Upper lobe of left lung (tissue), 6 donors: ENCODE data around the gene GSTA2. TPM values are rescaled to one million over a fixed set of nuclear protein-coding genes. Genes with fewer than 3 reads are reported as not detected.

Experiments used
- ATAC-seq, 2 donors: fragments of 200-7000 bp; cut with Tn5 transposase; one replicate each; pipeline ENCODE4 v1.9.1; 2022; ENCODE audit warnings: mild to moderate bottlenecking in 2 of 2, moderate library complexity in 2 of 2; ENCODE audit not compliant: low FRiP score in 2 of 2
- DNase-seq, 2 donors: peaks; one replicate each; pipeline ENCODE4 v3.0.0-alpha.2; 2019 to 2020
- H3K27ac ChIP-seq, 4 donors: fragments of 200-600 bp; sonication (generic); one replicate each; pipeline ENCODE4 v1.5.1; 2016 to 2019
- H3K27me3 ChIP-seq, 4 donors: fragments of 200-600 bp; sonication (generic); one replicate each; pipeline ENCODE4 v1.5.1; 2017 to 2019
- H3K36me3 ChIP-seq, 4 donors: fragments of 200-600 bp; sonication (generic); one replicate each; pipeline ENCODE4 v1.5.1; 2016 to 2019
- H3K4me1 ChIP-seq, 4 donors: fragments of 200-600 bp; sonication (generic); one replicate each; pipeline ENCODE4 v1.5.1; 2018 to 2019
- H3K4me3 ChIP-seq, 4 donors: fragments of 200-600 bp; sonication (generic); one replicate each; pipeline ENCODE4 v1.5.1; 2017 to 2019; ENCODE audit warnings: mild to moderate bottlenecking in 2 of 4, moderate library complexity in 1 of 4
- H3K9me3 ChIP-seq, 4 donors: fragments of 200-600 bp; sonication (generic); one replicate each; pipeline ENCODE4 v1.5.1; 2018 to 2019
- CTCF ChIP-seq, 6 experiments: fragments of 450-650 bp in 4 of 6; fragments of 200-600 bp in 2 of 6; sonication (generic) in 2 of 6; IDR thresholded peaks; one replicate each; pipeline ENCODE4 v1.5.1; 2016 to 2019; ENCODE audit warnings: antibody characterized with exemption in 6 of 6
- EP300 ChIP-seq, 4 donors: sonication (generic); formaldehyde crosslinking; IDR thresholded peaks; one replicate each; pipeline ENCODE4 v1.5.1; 2017; ENCODE audit warnings: antibody characterized with exemption in 4 of 4, control low read depth in 2 of 4
- POLR2A ChIP-seq, 4 donors: fragments of 450-650 bp; IDR thresholded peaks; one replicate each; pipeline ENCODE4 v1.5.1; 2016 to 2017; ENCODE audit warnings: antibody characterized with exemption in 4 of 4, mild to moderate bottlenecking in 2 of 4
- POLR2AphosphoS5 ChIP-seq, 2 donors: sonication (generic); formaldehyde crosslinking; IDR thresholded peaks; one replicate each; pipeline ENCODE4 v1.5.1; 2017; ENCODE audit warnings: antibody characterized with exemption in 2 of 2
- WGBS, 2 donors: methylation state at CpG; one replicate each; pipeline ENCODE4 v1.1.5; 2017 to 2018; 5-methylcytosine and 5-hydroxymethylcytosine counted together
- total RNA-seq, 6 donors: library from RNA; depleted of rRNA in 4 of 6; stranded (reverse); fragments of >200 nt in 4 of 6; gene quantifications; one replicate each; pipeline versions ENCODE4 v1.1.0 to v1.2.1, GENCODE V29; 2016 to 2021
- donor health status: DM: no; HTN: no; CAD: no; lungs with moderate emphysema.
- donor health status: DM: no; HTN: yes; CAD: no; lungs with severe emphysema.

Gene GSTA2
- total RNA-seq, 6 donors from 2014 or later, result 0.40 to 35.8 (median 1.6) TPM; not detected in 2

DNA sequence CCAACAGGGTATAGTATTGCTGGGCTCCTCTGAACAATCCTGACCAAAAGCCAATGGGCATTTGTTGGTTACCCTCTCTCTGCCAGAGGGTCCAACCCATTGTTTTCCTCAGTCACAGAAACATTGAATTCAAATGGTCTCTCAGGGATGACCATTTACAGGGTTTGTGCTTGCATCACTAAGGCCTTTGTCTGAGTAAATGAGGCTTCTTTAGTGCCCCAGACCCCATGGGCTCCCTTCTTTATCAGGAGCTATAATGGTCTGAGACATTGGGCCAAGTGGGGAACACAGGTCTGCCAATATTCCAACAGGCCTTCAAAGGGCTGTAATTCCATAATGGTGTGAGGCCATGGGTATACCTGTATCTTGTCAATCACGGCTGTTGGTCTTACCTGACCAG is 27.1 kb downstream of the GSTA2 start:
- Histone ChIP-seq H3K27me3 (no peaks in the 10 kb centered on the region), H3K36me3 (no peaks in the 10 kb centered on the region), H3K4me3 (no peak overlapping the region), H3K27ac (no peak overlapping the region), H3K9me3 (no peaks in the 10 kb centered on the region), H3K4me1 (no peaks in the 10 kb centered on the region)
- 86 to 91% methylated on average over 1 of the region's 1 CpG for WGBS, 2 donors
- DNase-seq (no peak), ATAC-seq (no peak)
- TF ChIP-seq POLR2AphosphoS5 (IDR thresholded peaks at IDR 0.05), result no peak
- TF ChIP-seq EP300 (IDR thresholded peaks at IDR 0.05), result no peak
- TF ChIP-seq POLR2A (IDR thresholded peaks at IDR 0.05), result no peak
- no peak for TF ChIP-seq CTCF (IDR thresholded peaks at IDR 0.05)

DNA sequence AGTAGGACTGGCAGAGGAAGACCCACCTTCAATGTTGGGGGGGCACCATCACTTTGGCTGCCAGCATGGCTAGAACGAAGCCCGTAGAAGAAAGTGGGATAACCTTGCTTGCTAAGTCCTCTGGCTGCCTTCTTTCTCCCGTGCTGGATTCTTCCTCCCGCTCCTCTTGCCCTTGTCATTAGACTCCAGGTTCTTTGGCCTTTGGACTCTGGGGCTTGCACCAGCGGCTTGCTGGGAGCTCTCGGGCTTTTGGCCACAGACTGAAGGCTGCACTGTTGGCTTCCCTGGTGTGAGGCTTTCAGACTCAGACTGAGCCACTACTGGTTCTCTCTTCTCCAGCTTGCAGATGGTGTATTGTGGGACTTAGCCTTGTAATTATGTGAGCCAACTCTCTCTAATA is 28.2 kb downstream of the GSTA2 start:
- DNase-seq (no peak), ATAC-seq (no peak)
- H3K36me3 ChIP-seq, result no peaks in the 10 kb centered on the region
- H3K9me3 ChIP-seq, result no peaks in the 10 kb centered on the region
- TF ChIP-seq POLR2AphosphoS5 (IDR thresholded peaks at IDR 0.05) (no peak), EP300 (IDR thresholded peaks at IDR 0.05) (no peak), POLR2A (IDR thresholded peaks at IDR 0.05) (no peak), CTCF (IDR thresholded peaks at IDR 0.05) (no peak)
- H3K27ac ChIP-seq, result no peak overlapping the region
- 92% methylated on average over 6 of the region's 6 CpGs for WGBS, 2 donors
- no peak overlapping the region for H3K4me3 ChIP-seq
- no peaks in the 10 kb centered on the region for H3K27me3 ChIP-seq
- no peaks in the 10 kb centered on the region for H3K4me1 ChIP-seq

DNA sequence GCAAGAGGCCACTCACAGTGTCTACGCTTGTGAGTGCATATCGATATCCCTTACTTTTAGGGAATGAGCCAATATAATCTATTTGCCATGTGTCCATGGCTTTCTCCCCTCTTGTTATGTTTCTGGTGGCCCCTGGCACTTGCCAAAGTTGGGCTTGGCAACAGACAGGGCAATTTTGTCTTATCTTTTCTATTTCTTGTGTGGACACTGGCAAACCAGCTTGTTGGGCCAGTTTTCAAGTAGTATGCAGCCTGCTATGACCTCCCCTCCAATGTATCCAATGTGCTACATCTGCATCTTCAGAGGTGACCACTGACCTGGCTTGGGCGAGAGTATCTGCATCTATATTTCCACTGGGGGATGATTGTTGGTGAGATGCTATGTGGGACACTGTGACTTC is 29.2 kb downstream of the GSTA2 start:
- no peak overlapping the region for H3K27ac ChIP-seq
- no peak for DNase-seq
- no peaks in the 10 kb centered on the region for H3K4me1 ChIP-seq
- no peaks in the 10 kb centered on the region for H3K36me3 ChIP-seq
- H3K4me3 ChIP-seq, result no peak overlapping the region
- no peaks in the 10 kb centered on the region for H3K9me3 ChIP-seq
- TF ChIP-seq CTCF (IDR thresholded peaks at IDR 0.05), result no peak
- TF ChIP-seq EP300 (IDR thresholded peaks at IDR 0.05), result no peak
- TF ChIP-seq POLR2A (IDR thresholded peaks at IDR 0.05), result no peak
- TF ChIP-seq POLR2AphosphoS5 (IDR thresholded peaks at IDR 0.05), result no peak
- no peaks in the 10 kb centered on the region for H3K27me3 ChIP-seq
- WGBS, 2 donors, result 87 to 95% methylated on average over 3 of the region's 3 CpGs
- ATAC-seq, result no peak

DNA sequence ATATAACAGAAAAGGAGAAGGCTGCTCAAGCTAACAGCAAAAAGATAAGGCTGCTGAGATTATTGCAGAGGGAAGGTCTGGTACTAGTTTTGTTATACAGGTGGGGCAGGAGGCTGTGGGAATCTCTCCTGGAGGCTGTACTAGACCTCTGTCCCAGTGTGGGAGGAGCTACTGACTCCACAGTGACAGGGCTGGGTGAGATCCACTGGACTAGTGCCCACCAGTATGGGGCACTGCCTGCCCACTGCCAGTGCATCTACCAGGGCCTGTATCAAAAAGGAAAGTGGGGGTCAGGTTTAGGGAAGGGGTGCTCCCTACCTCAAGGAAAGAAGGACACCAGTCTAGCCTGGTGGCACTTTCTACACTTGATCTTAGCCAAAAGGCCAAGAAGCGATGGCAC is 30.1 kb downstream of the GSTA2 start:
- TF ChIP-seq POLR2AphosphoS5 (IDR thresholded peaks at IDR 0.05), result no peak
- TF ChIP-seq CTCF (IDR thresholded peaks at IDR 0.05), result no peak
- no peak for TF ChIP-seq EP300 (IDR thresholded peaks at IDR 0.05)
- TF ChIP-seq POLR2A (IDR thresholded peaks at IDR 0.05), result no peak
- Histone ChIP-seq H3K9me3 (no peaks in the 10 kb centered on the region), H3K4me1 (no peaks in the 10 kb centered on the region), H3K4me3 (no peak overlapping the region), H3K27ac (no peak overlapping the region), H3K36me3 (no peaks in the 10 kb centered on the region), H3K27me3 (no peaks in the 10 kb centered on the region)
- DNase-seq (no peak), ATAC-seq (no peak)
- 88 to 94% methylated on average over 1 of the region's 1 CpG for WGBS, 2 donors

- 58 to 59% methylated on average over 6 of the region's 6 CpGs for WGBS, 2 donors
- DNase-seq, result no peak
- TF ChIP-seq CTCF (IDR thresholded peaks at IDR 0.05) (no peak), POLR2A (IDR thresholded peaks at IDR 0.05) (no peak), EP300 (IDR thresholded peaks at IDR 0.05) (no peak), POLR2AphosphoS5 (IDR thresholded peaks at IDR 0.05) (no peak)
- Histone ChIP-seq H3K4me3 (no peak overlapping the region), H3K4me1 (no peaks in the 10 kb centered on the region), H3K27ac (no peak overlapping the region), H3K36me3 (no peaks in the 10 kb centered on the region), H3K27me3 (no peaks in the 10 kb centered on the region), H3K9me3 (no peaks in the 10 kb centered on the region)
- no peak for ATAC-seq
Observed at GRCh38 chr6:52731719-52732118, 31.6 kb downstream of the GSTA2 start.
